Right lobe of liver (tissue), 4 donors: Measurements from ENCODE around the gene ACTL8.

Experiments
- CTCF ChIP-seq, 4 donors: fragments of 200-600 bp in 3 of 4; fragments of 450-650 bp in 1 of 4; IDR thresholded peaks; one replicate each; pipeline versions ENCODE4 v1.5.1 to v1.8.0; 2016 to 2022; ENCODE audit warnings: antibody characterized with exemption in 4 of 4, mild to moderate bottlenecking in 2 of 4
- POLR2A ChIP-seq: fragments of 450-650 bp; IDR thresholded peaks from one replicate; pipeline ENCODE4 v1.6.1; 2017; ENCODE audit warnings: antibody characterized with exemption, mild to moderate bottlenecking
- donor health status: DM: no; HTN: no; CAD: no.
- donor health status: DM: no; HTN: no; CAD: no.
- donor health status: DM: no; HTN: yes; CAD: no.

- TF ChIP-seq CTCF (IDR thresholded peaks at IDR 0.05) (no peak), POLR2A (no peak)
Observed at GRCh38 chr1:17728123-17728712, 26.9 kb upstream of the ACTL8 start.
